Muscle layer of duodenum (tissue), 2 donors: ENCODE results near the gene NPDC1.

Source experiments
- H3K27ac ChIP-seq: one replicate; pipeline ENCODE4 v1.7.0; 2013; ENCODE audit warnings: mild to moderate bottlenecking, low read length
- H3K27me3 ChIP-seq: one replicate; pipeline ENCODE4 v1.7.0; 2013; ENCODE audit warnings: low read depth, mild to moderate bottlenecking, control low read depth, low read length
- H3K36me3 ChIP-seq, 2 donors: one replicate each; pipeline ENCODE4 v1.7.0; 2013; ENCODE audit warnings: low read length in 2 of 2, control low read depth in 1 of 2, mild to moderate bottlenecking in 1 of 2; ENCODE audit not compliant: insufficient read depth in 2 of 2, control insufficient read depth in 1 of 2
- H3K4me1 ChIP-seq, 2 donors: one replicate each; pipeline ENCODE4 v1.7.0; 2013; ENCODE audit warnings: low read length in 2 of 2, mild to moderate bottlenecking in 2 of 2, control low read depth in 1 of 2, moderate library complexity in 1 of 2; ENCODE audit not compliant: insufficient read depth in 2 of 2, control insufficient read depth in 1 of 2
- H3K4me3 ChIP-seq, 2 donors: one replicate each; pipeline ENCODE4 v1.7.0; 2013; ENCODE audit warnings: low read length in 2 of 2, low read depth in 1 of 2, mild to moderate bottlenecking in 1 of 2
- H3K9me3 ChIP-seq, 2 donors: one replicate each; pipeline ENCODE4 v1.7.0; 2013; ENCODE audit warnings: low read length in 2 of 2, control low read depth in 1 of 2, mild to moderate bottlenecking in 1 of 2; ENCODE audit not compliant: control insufficient read depth in 1 of 2
- donor health status: healthy.

The NPDC1 gene

DNA sequence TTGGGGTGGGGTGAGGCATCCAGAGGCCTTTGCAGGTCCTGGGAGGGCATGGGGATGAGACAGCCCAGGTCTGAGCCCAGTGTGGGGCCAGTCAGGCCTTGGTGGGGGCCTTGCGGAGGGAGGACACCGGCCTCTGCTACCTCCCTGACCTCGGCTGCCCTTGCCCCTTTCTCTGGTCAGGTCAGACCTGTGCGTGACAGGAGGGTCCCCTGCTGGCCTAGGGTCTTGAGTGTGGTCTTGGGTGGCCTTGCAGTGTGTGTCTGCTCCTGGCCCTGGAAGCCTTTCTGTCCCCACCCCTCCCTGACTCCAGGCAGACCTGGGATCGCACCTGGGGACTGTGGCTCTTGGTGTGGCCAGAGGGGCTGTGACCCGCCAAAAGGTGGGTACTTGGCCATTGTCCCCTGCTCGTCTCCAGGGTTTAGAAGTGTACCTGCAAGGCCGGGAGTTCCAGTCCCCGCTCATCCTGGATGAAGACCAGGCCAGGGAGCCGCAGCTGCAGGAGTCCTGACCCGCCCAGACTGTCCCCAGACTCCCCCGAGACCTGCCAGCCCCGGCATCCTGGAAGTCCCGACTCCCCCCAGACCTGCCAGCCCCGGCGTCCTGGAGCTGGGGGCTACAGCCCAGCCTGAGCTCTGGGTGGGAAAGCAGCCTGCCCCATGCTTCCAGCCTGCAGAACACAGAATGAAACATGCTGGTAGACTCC lies 36.4 kb upstream of the NPDC1 start:
- Histone ChIP-seq H3K36me3 (peaks cover 7 to 17% of the 10 kb centered on the region in 2 donors), H3K9me3 (no peaks in the 10 kb centered on the region), H3K4me1 (peaks cover under 1 to 25% of the 10 kb centered on the region in 2 donors), H3K27me3 (no peaks in the 10 kb centered on the region), H3K4me3 (no peak overlapping the region), H3K27ac (no peak overlapping the region)

DNA sequence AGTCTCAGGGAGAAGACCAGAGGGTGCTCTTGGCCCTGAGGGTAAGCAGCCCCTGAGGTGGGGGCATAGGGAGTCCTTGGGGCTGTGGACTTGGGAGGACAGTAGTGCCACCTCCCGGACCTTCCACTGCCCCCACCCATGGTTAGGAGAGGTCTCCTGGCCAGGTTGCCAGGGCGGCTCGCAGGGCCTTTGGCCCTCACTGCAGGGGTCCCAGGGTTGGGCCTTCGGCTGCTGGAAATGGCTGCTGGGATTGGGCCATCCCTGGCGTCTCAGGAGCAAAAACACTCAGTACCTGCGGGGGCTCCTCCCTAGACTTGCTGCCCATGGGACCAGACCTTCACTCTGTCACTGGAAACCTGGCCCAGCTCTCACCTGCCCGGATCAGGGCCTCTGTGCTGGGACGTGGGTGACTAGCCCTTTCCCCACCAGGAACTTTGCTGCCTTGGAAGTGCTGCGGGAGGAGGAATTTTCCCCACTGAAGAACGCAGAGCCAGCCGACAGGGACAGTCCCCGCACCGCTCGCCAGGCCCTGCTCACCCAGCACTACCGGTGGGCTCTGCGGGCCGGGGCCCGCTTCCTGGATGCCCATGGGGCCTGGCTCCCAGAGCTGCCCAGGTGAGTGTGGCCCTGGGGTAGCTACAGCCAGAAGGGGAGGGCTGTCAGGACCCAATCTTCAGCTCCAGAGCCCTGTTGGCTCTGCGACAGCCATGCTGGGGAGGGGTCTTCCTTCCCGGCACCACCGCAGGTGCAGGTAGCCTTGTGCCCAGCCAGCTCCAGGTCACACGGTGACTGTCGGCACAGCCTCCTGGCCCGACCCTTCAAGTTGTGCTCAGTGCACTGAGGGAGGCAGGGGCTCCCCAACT lies 34.5 kb upstream of the NPDC1 start:
- Histone ChIP-seq H3K9me3 (no peaks in the 10 kb centered on the region), H3K36me3 (peaks cover 7 to 17% of the 10 kb centered on the region in 2 donors), H3K27me3 (no peaks in the 10 kb centered on the region), H3K27ac (no peak overlapping the region), H3K4me3 (no peak overlapping the region), H3K4me1 (peaks cover 0 to 22% of the 10 kb centered on the region in 2 donors)

DNA sequence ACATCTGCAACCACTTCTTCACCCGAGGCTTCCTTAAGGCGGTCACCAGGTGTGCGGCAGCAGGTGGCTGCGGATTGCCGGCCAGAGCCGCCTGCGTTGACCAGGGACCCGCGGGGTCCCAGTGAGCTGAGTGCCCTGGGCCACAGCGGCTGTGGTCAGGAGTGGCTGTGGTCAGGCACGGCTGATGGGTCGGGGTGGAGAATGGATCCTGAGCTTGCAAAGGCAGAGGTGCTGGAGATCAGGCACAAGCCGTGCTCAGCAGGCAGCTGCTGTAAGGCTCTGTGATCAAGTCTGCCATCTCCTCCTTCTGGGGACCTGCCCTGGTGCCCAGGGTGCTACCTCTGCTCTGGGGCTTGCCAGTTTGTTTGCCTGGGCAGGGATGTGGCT lies 33.4 kb upstream of the NPDC1 start:
- peaks cover 7 to 17% of the 10 kb centered on the region in 2 donors for H3K36me3 ChIP-seq

DNA sequence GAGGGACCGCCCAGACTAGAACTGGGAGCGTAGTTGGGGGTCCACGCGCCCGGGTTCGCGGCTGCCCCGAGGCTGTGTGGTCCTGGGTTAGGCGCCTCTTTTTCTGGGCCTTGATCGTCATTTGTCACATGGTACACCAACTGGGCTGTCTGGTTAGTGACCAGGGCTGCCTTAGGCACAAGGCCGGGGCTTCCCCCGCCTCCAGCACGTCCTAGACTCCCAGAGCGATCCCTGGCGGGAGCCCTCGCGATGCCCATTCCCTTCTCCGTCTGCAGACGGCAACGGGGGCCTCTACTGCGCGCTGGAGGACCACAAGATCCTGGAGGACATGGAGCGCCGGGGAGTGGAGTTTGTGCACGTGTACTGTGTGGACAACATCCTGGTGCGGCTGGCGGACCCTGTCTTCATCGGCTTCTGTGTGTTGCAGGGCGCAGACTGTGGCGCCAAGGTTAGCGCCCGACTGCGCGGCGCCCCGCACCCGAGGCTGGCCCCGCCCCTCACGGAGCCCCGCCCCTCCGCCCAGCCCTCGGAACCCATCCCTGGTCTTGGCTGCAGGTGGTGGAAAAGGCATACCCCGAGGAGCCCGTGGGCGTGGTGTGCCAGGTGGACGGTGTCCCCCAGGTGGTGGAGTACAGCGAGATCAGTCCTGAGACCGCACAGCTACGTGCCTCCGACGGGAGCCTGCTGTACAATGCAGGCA lies 32.9 kb upstream of the NPDC1 start:
- Histone ChIP-seq H3K27ac (no peak overlapping the region), H3K4me3 (peak overlapping the region in 1 of 2 donors; percentile 71)

More for the DNA sequence above, 33.4 kb upstream of the NPDC1 start:
- no peak overlapping the region for H3K27ac ChIP-seq
- H3K4me3 ChIP-seq, result no peak overlapping the region
- no peaks in the 10 kb centered on the region for H3K9me3 ChIP-seq
- no peaks in the 10 kb centered on the region for H3K27me3 ChIP-seq
- H3K4me1 ChIP-seq, result peaks cover 0 to 21% of the 10 kb centered on the region in 2 donors

DNA sequence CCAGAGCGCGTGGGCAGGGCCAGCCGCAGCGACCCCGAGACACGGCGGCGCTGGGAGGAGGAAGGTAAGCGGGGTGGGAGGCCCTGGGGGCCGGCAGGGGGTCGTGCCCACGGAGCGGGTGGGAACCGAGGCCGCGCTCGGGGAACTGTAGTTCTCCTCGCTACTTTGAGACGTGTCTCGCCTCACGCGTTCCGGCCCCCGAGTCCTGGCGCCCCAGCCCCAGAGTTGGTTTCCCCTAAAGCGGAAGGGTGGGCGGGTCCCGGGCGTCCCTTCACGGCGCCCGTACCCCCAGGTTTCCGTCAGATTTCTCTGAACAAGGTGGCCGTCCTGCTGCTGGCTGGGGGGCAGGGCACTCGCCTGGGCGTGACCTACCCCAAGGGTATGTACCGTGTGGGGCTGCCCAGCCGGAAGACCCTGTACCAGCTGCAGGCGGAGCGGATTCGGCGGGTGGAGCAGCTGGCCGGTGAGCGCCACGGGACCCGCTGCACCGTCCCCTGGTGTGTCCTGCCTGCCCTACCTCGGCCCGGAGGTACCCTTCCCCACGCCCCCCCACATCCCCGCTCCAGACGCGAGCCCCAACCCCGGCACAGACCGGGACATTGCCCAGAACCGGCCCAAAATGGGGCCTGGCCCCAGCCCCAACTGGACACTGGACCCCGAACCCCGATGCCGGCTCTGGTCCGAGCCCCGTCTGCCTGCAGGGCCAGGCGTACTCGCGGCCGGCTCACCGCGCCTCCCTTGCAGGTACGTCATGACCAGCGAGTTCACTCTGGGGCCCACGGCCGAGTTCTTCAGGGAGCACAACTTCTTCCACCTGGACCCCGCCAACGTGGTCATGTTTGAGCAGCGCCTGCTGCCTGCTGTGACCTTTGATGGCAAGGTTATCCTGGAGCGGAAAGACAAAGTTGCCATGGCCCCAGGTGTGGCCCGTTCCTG lies 32.0 kb upstream of the NPDC1 start:
- Histone ChIP-seq H3K36me3 (peaks cover 7 to 13% of the 10 kb centered on the region in 2 donors), H3K4me1 (peaks cover 0 to 21% of the 10 kb centered on the region in 2 donors), H3K4me3 (peak overlapping the region; percentile 26 to 71), H3K9me3 (no peaks in the 10 kb centered on the region), H3K27ac (no peak overlapping the region), H3K27me3 (no peaks in the 10 kb centered on the region)

More for the DNA sequence above, 32.9 kb upstream of the NPDC1 start:
- Histone ChIP-seq H3K9me3 (no peaks in the 10 kb centered on the region), H3K27me3 (no peaks in the 10 kb centered on the region), H3K36me3 (peaks cover 7 to 17% of the 10 kb centered on the region in 2 donors), H3K4me1 (peaks cover 0 to 21% of the 10 kb centered on the region in 2 donors)

DNA sequence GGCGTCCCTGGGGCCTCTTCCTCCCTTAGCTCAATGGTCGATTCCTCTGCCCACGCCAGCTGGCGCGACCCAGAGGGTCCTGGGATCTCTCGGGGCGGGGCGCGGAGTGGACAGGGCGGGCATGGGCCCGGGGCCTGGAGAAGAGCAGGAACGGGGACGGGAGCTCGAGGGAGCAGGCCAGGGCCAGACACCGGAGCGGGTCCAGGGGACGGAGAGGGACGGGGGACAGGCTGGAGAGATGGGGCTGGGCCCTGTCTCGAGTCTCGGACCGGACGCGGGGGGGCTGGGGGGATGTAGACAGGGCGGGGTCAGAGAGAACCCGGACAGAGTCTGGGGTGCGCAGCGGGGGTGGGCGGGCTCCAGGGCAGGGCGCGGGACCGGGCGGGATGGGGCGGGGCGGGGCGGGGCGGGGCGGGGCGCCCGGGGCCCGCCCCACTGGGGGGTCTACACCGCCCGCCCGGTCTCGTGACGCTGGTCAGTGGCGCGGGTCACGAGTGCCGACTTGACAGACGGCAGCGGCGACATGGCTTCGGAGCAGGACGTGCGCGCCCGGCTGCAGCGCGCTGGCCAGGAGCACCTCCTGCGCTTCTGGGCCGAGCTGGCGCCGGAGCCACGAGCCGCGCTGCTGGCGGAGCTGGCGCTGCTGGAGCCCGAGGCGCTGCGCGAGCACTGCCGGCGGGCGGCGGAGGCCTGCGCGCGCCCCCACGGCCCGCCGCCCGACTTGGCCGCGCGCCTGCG lies 31.2 kb upstream of the NPDC1 start, which contains the start of gene UAP1L1:
UAP1L1 (plus strand) TSS at position 508 of the 738 bp plus-strand sequence; CDS start at position 524, 16 bp downstream.
- Histone ChIP-seq H3K9me3 (no peaks in the 10 kb centered on the region), H3K27me3 (no peaks in the 10 kb centered on the region), H3K27ac (no peak within 1 kb of the TSS), H3K4me3 (peak within 1 kb of the TSS; percentile 26 to 71), H3K4me1 (peaks cover 0 to 21% of the 10 kb centered on the region in 2 donors), H3K36me3 (peaks cover 7 to 11% of the 10 kb centered on the region in 2 donors)

DNA sequence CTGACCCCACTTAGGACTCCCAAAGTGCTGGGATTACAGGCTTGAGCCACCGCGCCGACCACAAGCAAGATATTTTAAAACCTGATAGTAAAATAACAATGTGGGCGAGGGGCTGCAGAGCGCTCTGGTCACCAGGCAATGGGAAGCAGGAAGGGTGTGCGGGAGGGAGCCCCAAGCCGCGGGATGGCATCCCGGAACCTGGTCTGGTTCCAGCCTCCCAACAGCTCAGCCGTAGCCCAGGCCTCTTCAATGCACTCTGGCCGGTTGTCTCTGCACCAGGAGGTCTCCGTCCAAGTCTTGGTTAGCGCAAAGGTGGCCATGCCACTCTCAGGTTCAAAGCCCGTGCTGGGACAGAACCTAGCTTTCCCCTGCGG lies 30.6 kb upstream of the NPDC1 start:
- peak overlapping the region in 1 of 2 donors; percentile 71 for H3K4me3 ChIP-seq
- no peaks in the 10 kb centered on the region for H3K27me3 ChIP-seq
- H3K27ac ChIP-seq, result no peak overlapping the region

DNA sequence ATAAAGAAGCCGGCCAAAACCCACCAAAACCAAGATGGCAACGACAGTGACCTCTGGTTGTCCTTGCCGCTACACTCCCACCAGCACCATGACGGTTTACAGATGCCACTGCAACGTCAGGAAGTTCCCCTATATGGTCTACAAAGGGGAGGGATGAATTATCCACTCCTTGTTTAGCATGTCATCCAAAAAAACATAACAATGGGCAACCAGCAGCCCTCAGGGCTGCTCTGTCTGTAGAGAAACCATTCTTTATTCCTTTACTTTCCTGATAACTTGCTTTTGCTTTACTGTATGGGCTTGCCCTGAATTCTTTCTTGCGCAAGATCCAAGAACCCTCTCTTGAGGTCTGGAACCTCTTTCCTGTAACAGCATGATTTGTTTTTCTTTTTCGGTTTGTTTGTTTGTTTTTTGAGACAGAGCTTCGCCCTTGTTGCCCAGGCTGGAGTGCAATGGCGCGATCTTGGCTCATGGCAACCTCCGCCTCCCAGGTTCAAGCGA lies 29.3 kb upstream of the NPDC1 start:
- H3K36me3 ChIP-seq, result no peaks in the 10 kb centered on the region
- H3K9me3 ChIP-seq, result no peaks in the 10 kb centered on the region
- no peak overlapping the region for H3K4me3 ChIP-seq
- peaks cover 4 to 34% of the 10 kb centered on the region in 2 donors for H3K4me1 ChIP-seq
- no peak overlapping the region for H3K27ac ChIP-seq
- H3K27me3 ChIP-seq, result no peaks in the 10 kb centered on the region

More for the DNA sequence above, 30.6 kb upstream of the NPDC1 start:
- no peaks in the 10 kb centered on the region for H3K9me3 ChIP-seq
- peaks cover 1 to 8% of the 10 kb centered on the region in 2 donors for H3K36me3 ChIP-seq
- peaks cover 0 to 23% of the 10 kb centered on the region in 2 donors for H3K4me1 ChIP-seq

DNA sequence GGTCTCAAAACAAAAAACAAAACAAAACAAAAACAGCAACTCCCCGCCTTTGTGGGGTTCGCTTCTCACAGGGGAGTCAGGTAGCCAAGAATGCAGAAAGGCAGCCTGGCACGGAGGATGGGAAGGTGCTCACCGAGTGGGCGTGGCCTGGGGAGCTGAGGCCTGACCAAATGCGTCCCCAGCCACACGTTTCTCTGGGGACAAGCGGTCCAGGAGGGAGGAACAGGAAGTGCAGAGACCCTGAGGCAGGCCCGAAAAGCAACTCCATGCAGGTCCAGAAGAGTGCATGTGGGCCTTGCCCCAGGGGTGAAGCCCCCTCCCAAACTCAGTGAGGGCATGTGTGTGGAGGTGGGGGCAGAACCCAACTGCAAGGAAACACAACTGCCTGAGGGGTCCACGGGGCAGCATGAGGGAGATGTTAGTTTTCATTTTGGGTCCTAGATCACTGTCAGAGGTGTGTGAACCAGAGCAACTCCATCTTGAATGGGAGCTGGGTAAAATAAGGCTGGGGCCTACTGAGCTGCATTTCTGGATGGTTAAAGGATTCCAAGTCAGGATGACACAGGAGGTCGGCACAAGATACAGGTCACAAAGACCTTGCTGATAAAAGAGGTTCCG lies 28.8 kb upstream of the NPDC1 start:
- Histone ChIP-seq H3K4me1 (peaks cover 4 to 34% of the 10 kb centered on the region in 2 donors), H3K36me3 (no peaks in the 10 kb centered on the region), H3K9me3 (no peaks in the 10 kb centered on the region), H3K27me3 (no peaks in the 10 kb centered on the region), H3K4me3 (no peak overlapping the region), H3K27ac (no peak overlapping the region)
